Loucy (cell line): ENCODE data around the gene NOL4.

Source experiments
- H2AFZ ChIP-seq: fragments of 200-600 bp; sonication (generic); 2 replicates; pipeline ENCODE4 v1.6.0; 2016; ENCODE audit warnings: antibody characterized with exemption, mild to moderate bottlenecking, low read length, moderate library complexity
- H3F3A ChIP-seq: fragments of 200-600 bp; 2 replicates; pipeline ENCODE4 v1.6.0; 2016; ENCODE audit warnings: antibody characterized with exemption, low read depth, mild to moderate bottlenecking
- H3K27me3 ChIP-seq: fragments of 200-600 bp; sonication (generic); 2 replicates; pipeline ENCODE4 v1.6.1; 2014; ENCODE audit warnings: low read length, mild to moderate bottlenecking; ENCODE audit not compliant: insufficient read depth, poor library complexity, severe bottlenecking
- H3K36me3 ChIP-seq: fragments of 200-600 bp; sonication (generic); 2 replicates; pipeline ENCODE4 v1.6.1; 2016; ENCODE audit warnings: low read length; ENCODE audit not compliant: insufficient read depth
- H3K4me1 ChIP-seq: fragments of 200-600 bp; sonication (generic); 2 replicates; pipeline ENCODE4 v1.5.1; 2014; ENCODE audit warnings: low read length, mild to moderate bottlenecking; ENCODE audit not compliant: insufficient read depth, poor library complexity, severe bottlenecking
- H3K4me2 ChIP-seq: fragments of 200-600 bp; sonication (generic); 2 replicates; pipeline ENCODE4 v1.6.0; 2014; ENCODE audit warnings: antibody characterized with exemption, low read length, low read depth, mild to moderate bottlenecking; ENCODE audit not compliant: poor library complexity, severe bottlenecking
- H3K4me3 ChIP-seq: fragments of 200-600 bp; sonication (generic); 2 replicates; pipeline ENCODE4 v1.5.1; 2014; ENCODE audit warnings: low read length, mild to moderate bottlenecking, mixed read lengths; ENCODE audit not compliant: poor library complexity, severe bottlenecking
- H3K79me2 ChIP-seq: fragments of 200-600 bp; sonication (generic); 2 replicates; pipeline ENCODE4 v1.6.1; 2014; ENCODE audit warnings: low read length; ENCODE audit not compliant: insufficient read depth
- H3K9ac ChIP-seq: fragments of 200-600 bp; sonication (generic); 2 replicates; pipeline ENCODE4 v1.6.0; 2014; ENCODE audit warnings: mild to moderate bottlenecking, low read depth, low read length, moderate library complexity; ENCODE audit not compliant: poor library complexity, severe bottlenecking
- H3K9me2 ChIP-seq: fragments of 200-600 bp; sonication (generic); replicated peaks from 2 replicates; pipeline ENCODE4 v1.6.1; 2016; ENCODE audit warnings: low read depth, low read length, mixed read lengths
- H3K9me3 ChIP-seq: fragments of 200-600 bp; sonication (generic); 2 replicates; pipeline ENCODE4 v1.6.1; 2014; ENCODE audit warnings: mild to moderate bottlenecking, antibody characterized with exemption, low read length, low read depth; ENCODE audit not compliant: insufficient read depth
- H4K20me1 ChIP-seq: fragments of 200-600 bp; sonication (generic); 2 replicates; pipeline ENCODE4 v1.6.0; 2014; ENCODE audit warnings: antibody characterized with exemption, low read length, mild to moderate bottlenecking; ENCODE audit not compliant: insufficient read depth, poor library complexity, severe bottlenecking
- CTCF ChIP-seq: fragments of 200-600 bp; sonication (generic); conservative IDR thresholded peaks from 2 replicates; pipeline ENCODE4 v1.5.1; 2014; ENCODE audit warnings: mild to moderate bottlenecking, antibody characterized with exemption, low read length
- EZH2phosphoT487 ChIP-seq: fragments of 200-600 bp; IDR thresholded peaks from 2 replicates; pipeline ENCODE4 v1.6.1; 2018; ENCODE audit warnings: antibody characterized with exemption, mild to moderate bottlenecking, moderate library complexity, borderline replicate concordance

The NOL4 gene

GRCh38 chr18:34220081-34220815, 4.5 kb downstream of the NOL4 start:
- no peaks in the 10 kb centered on the region for H3K36me3 ChIP-seq
- no peak overlapping the region for H3K9ac ChIP-seq
- H3K4me1 ChIP-seq: no peaks in the 10 kb centered on the region
- H3K9me2 ChIP-seq: no peaks in the 10 kb centered on the region
- H3K27me3 ChIP-seq: no peaks in the 10 kb centered on the region
- H3K4me2 ChIP-seq: no peak overlapping the region
- no peaks in the 10 kb centered on the region for H3F3A ChIP-seq
- no peak overlapping the region for H3K4me3 ChIP-seq
- H3K9me3 ChIP-seq: no peaks in the 10 kb centered on the region; the same call in 1 of the 2 replicates
- H4K20me1 ChIP-seq: no peaks in the 10 kb centered on the region
- H2AFZ ChIP-seq: no peak overlapping the region
- no peaks in the 10 kb centered on the region for H3K79me2 ChIP-seq
- TF ChIP-seq CTCF: no peak
- TF ChIP-seq EZH2phosphoT487: no peak

GRCh38 chr18:34219651-34220050, 5.1 kb downstream of the NOL4 start:
- H3K9me2 ChIP-seq: no peaks in the 10 kb centered on the region
- no peak overlapping the region for H3K4me3 ChIP-seq
- no peaks in the 10 kb centered on the region for H3K27me3 ChIP-seq

GRCh38 chr18:34212511-34212910, 12.2 kb downstream of the NOL4 start:
- no peak for TF ChIP-seq CTCF
- no peak for TF ChIP-seq EZH2phosphoT487
- no peaks in the 10 kb centered on the region for H3K36me3 ChIP-seq
- H3K27me3 ChIP-seq: no peaks in the 10 kb centered on the region
- no peaks in the 10 kb centered on the region for H3K9me3 ChIP-seq
- H4K20me1 ChIP-seq: no peaks in the 10 kb centered on the region
- H3K4me3 ChIP-seq: no peak overlapping the region
- H3K4me2 ChIP-seq: no peak overlapping the region
- no peak overlapping the region for H2AFZ ChIP-seq
- no peaks in the 10 kb centered on the region for H3K9me2 ChIP-seq
- no peaks in the 10 kb centered on the region for H3K4me1 ChIP-seq
- H3F3A ChIP-seq: no peaks in the 10 kb centered on the region
- no peaks in the 10 kb centered on the region for H3K79me2 ChIP-seq
- no peak overlapping the region for H3K9ac ChIP-seq

More at GRCh38 chr18:34219651-34220050, 5.1 kb downstream of the NOL4 start:
- H2AFZ ChIP-seq: no peak overlapping the region
- no peaks in the 10 kb centered on the region for H3K79me2 ChIP-seq
- H4K20me1 ChIP-seq: no peaks in the 10 kb centered on the region
- TF ChIP-seq CTCF (no peak), EZH2phosphoT487 (no peak)
- no peaks in the 10 kb centered on the region for H3F3A ChIP-seq
- H3K4me2 ChIP-seq: no peak overlapping the region
- no peaks in the 10 kb centered on the region for H3K4me1 ChIP-seq
- H3K9ac ChIP-seq: no peak overlapping the region
- H3K9me3 ChIP-seq: no peaks in the 10 kb centered on the region; the same call in 1 of the 2 replicates
- H3K36me3 ChIP-seq: no peaks in the 10 kb centered on the region
